ENCODE measurements around the gene RNF167.

RNF167 gene

GRCh38 chr17:4958102-4958501 is 18.0 kb downstream of the RNF167 start:
- no peak for DNase-seq

- DNase-seq: no peak
These were observed 19.3 kb downstream of the RNF167 start for GRCh38 chr17:4959261-4959965.

GRCh38 chr17:4960279-4960922 is 20.3 kb downstream of the RNF167 start:
- DNase-seq: no peak

- DNase-seq: no peak
These were observed 25.4 kb downstream of the RNF167 start for GRCh38 chr17:4965311-4965986.

- peak; percentile 99 for DNase-seq
These were observed 26.9 kb downstream of the RNF167 start for GRCh38 chr17:4966844-4967538.

GRCh38 chr17:4967539-4968485 is 27.7 kb downstream of the RNF167 start, which contains the start of gene SPAG7:
SPAG7 (minus strand) TSS chr17:4967817; CDS start chr17:4967804, 13 bp downstream.
- DNase-seq: peak; percentile 96

GRCh38 chr17:4968486-4969046 is 28.5 kb downstream of the RNF167 start:
- no peak for DNase-seq

- peak; percentile 71 for DNase-seq
These were observed 29.0 kb downstream of the RNF167 start for GRCh38 chr17:4969047-4969550.

- DNase-seq: peak; percentile 19
These were observed 29.6 kb downstream of the RNF167 start for GRCh38 chr17:4969551-4970173.

GRCh38 chr17:4970273-4970672 is 30.2 kb downstream of the RNF167 start:
- no peak for DNase-seq

GRCh38 chr17:4971826-4972225 is 31.8 kb downstream of the RNF167 start:
- no peak for DNase-seq

- no peak for DNase-seq
These were observed 32.3 kb downstream of the RNF167 start for GRCh38 chr17:4972322-4972721.

GRCh38 chr17:4972752-4973151 is 32.7 kb downstream of the RNF167 start:
- no peak for DNase-seq

- no peak for DNase-seq
These were observed 33.4 kb downstream of the RNF167 start for GRCh38 chr17:4973256-4974114.

- no peak for DNase-seq
These were observed 34.1 kb downstream of the RNF167 start for GRCh38 chr17:4974115-4974670.

GRCh38 chr17:4978726-4979125 is 38.7 kb downstream of the RNF167 start:
- peak; percentile 72 for DNase-seq

GRCh38 chr17:4980644-4981216 is 40.7 kb downstream of the RNF167 start:
- DNase-seq: peak; percentile 61

- DNase-seq: peak; percentile 46
These were observed 42.2 kb downstream of the RNF167 start for GRCh38 chr17:4982305-4982704.

- DNase-seq: peak; percentile 29
These were observed 46.3 kb downstream of the RNF167 start for GRCh38 chr17:4986403-4986802.
